Measurements from ENCODE around the gene TAS1R1. TPM values are rescaled to one million over a fixed set of nuclear protein-coding genes. Genes with fewer than 3 reads are reported as not detected.

The TAS1R1 gene
- total RNA-seq, 1 donor from 2014 or later, result not detected

DNA sequence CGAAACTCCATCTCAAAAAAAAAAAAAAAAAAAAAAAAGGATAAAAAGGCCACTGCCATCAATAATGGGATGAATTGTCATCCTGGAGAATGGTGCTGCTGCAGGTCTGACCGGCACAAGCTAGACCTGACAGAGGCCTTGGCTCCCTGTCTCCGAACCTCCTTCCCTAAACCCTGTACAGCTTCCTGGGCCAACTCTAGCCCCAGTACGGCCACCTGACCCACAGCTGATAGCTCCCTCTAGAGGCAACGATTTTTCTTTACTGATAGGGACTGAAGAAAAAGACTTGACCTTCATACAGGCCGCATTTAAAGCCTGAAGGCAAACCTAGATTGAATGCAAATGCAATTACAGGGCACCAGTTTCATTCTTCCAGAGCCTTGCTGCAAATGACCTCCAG is 31.5 kb upstream of the TAS1R1 start:
- no peak overlapping the region for H3K4me3 ChIP-seq (ENCODE audit: low read depth, low read length)
- no peaks in the 10 kb centered on the region for H3K27me3 ChIP-seq (ENCODE audit: control insufficient read depth, insufficient read depth, low read length)
- no peak for DNase-seq (ENCODE audit: low read depth)
- TF ChIP-seq, protein P1, sequence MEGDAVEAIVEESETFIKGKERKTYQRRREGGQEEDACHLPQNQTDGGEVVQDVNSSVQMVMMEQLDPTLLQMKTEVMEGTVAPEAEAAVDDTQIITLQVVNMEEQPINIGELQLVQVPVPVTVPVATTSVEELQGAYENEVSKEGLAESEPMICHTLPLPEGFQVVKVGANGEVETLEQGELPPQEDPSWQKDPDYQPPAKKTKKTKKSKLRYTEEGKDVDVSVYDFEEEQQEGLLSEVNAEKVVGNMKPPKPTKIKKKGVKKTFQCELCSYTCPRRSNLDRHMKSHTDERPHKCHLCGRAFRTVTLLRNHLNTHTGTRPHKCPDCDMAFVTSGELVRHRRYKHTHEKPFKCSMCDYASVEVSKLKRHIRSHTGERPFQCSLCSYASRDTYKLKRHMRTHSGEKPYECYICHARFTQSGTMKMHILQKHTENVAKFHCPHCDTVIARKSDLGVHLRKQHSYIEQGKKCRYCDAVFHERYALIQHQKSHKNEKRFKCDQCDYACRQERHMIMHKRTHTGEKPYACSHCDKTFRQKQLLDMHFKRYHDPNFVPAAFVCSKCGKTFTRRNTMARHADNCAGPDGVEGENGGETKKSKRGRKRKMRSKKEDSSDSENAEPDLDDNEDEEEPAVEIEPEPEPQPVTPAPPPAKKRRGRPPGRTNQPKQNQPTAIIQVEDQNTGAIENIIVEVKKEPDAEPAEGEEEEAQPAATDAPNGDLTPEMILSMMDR (IDR thresholded peaks at IDR 0.05; ENCODE audit: insufficient read depth, low read length, poor library complexity, severe bottlenecking), result peak; percentile 62
- H3K36me3 ChIP-seq (ENCODE audit: control insufficient read depth, insufficient read depth, low read length), result peaks cover 2% of the 10 kb centered on the region

DNA sequence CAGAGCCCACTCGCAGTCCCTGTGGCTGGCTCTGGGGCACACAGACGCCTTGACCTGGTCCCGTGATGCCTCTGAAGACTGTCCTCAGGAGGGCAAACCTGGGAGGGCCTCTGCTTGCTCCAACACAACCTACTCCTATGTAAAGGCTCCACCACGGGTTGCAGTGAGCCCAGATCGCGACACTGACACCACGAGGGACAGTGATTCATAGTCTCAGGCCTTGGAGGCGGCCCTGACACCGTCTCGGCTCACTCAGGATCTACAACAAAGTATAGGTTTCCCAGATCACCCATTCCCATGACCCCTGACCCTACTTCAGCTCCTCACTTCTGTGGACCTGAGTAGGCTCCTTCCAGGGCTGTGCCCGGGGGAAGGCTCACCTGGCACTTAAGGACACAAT is 28.8 kb upstream of the TAS1R1 start:
- no peaks in the 10 kb centered on the region for H3K27me3 ChIP-seq (ENCODE audit: control insufficient read depth, insufficient read depth, low read length)
- H3K36me3 ChIP-seq (ENCODE audit: control insufficient read depth, insufficient read depth, low read length), result peaks cover 2% of the 10 kb centered on the region
- no peak overlapping the region for H3K4me3 ChIP-seq (ENCODE audit: low read depth, low read length)
- DNase-seq (ENCODE audit: low read depth), result no peak
- TF ChIP-seq, protein P1 (IDR thresholded peaks at IDR 0.05; ENCODE audit: insufficient read depth, low read length, poor library complexity, severe bottlenecking), result no peak

DNA sequence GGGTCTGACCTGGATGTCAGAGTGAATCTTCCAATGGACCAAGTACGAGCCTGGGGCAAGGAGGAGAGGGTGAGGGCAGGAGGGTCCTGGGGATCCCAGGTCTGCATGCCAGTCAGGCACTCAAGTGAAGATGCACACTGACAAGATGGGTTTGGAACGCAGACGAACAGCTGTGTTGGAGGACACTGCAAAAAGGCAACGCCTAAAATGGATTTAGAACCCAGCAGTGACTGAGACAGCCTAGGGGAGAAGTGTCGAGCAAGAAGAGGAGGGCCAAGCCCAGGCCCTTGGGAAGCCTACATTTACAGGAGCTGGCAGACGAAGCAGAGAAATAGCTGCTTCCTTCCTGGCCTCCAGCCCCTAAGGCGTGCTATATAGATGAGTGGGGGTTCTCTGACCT is 26.6 kb upstream of the TAS1R1 start:
- TF ChIP-seq, protein P1 (IDR thresholded peaks at IDR 0.05; ENCODE audit: insufficient read depth, low read length, poor library complexity, severe bottlenecking), result no peak
- Histone ChIP-seq H3K4me3 (ENCODE audit: low read depth, low read length) (no peak overlapping the region), H3K27me3 (ENCODE audit: control insufficient read depth, insufficient read depth, low read length) (no peaks in the 10 kb centered on the region), H3K36me3 (ENCODE audit: control insufficient read depth, insufficient read depth, low read length) (peaks cover 4% of the 10 kb centered on the region)
- DNase-seq (ENCODE audit: low read depth), result no peak

DNA sequence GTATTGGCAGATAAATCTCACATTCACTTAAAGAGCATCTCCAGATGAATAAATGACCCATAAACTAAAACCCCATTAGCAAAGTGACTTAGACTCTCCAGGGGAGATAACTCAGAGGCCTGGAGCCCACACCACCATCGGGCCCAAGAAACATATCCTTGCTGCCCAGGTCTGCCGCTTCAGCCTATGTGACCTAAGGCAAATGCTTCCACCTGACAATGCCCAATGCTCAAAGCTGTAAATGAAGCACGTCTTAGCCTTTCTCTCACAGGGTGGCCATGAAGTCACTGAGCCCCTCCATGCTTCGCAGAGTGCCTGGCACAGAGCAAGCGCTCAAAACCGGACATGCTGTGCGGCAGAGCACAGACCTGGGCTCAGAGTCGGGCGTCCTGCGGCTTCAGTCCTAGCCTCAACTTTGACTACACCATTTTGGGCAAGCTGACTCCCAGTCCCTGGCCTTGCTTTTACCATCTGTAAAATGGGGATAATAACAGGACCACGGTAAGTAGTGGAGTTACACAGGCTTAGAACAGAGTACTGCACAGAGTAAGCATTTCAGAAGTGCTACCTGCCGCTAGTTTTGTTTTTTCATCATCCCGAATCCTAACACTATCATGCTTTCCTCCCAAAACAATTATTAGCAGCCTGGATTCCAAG is 24.5 kb upstream of the TAS1R1 start:
- no peaks in the 10 kb centered on the region for H3K27me3 ChIP-seq (ENCODE audit: control insufficient read depth, insufficient read depth, low read length)
- peaks cover 6% of the 10 kb centered on the region for H3K36me3 ChIP-seq (ENCODE audit: control insufficient read depth, insufficient read depth, low read length)
- H3K4me3 ChIP-seq (ENCODE audit: low read depth, low read length), result no peak overlapping the region
- TF ChIP-seq, protein P1 (IDR thresholded peaks at IDR 0.05; ENCODE audit: insufficient read depth, low read length, poor library complexity, severe bottlenecking), result no peak
- no peak for DNase-seq (ENCODE audit: low read depth)

DNA sequence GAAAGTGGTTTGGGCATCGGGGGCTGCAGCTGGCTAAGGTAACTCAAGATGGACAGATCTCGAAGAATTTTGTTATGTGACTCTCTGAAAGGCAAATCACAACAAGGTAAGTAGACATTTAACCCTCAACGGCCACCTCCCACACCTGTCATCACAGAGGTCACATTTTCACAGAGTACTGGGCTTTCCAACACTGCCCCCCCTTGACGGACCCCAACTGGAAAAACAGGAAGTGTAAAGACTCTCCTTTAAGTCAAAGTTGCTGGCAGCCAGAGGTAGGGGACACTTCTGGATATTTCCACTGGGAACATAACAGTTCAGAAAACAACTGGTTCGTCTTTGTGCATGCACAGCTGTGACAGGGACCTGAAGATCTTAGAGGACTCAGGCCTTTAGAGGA is 23.1 kb upstream of the TAS1R1 start:
- Histone ChIP-seq H3K36me3 (ENCODE audit: control insufficient read depth, insufficient read depth, low read length) (peaks cover 4% of the 10 kb centered on the region), H3K27me3 (ENCODE audit: control insufficient read depth, insufficient read depth, low read length) (no peaks in the 10 kb centered on the region)
- TF ChIP-seq, protein P1 (IDR thresholded peaks at IDR 0.05; ENCODE audit: insufficient read depth, low read length, poor library complexity, severe bottlenecking), result no peak

DNA sequence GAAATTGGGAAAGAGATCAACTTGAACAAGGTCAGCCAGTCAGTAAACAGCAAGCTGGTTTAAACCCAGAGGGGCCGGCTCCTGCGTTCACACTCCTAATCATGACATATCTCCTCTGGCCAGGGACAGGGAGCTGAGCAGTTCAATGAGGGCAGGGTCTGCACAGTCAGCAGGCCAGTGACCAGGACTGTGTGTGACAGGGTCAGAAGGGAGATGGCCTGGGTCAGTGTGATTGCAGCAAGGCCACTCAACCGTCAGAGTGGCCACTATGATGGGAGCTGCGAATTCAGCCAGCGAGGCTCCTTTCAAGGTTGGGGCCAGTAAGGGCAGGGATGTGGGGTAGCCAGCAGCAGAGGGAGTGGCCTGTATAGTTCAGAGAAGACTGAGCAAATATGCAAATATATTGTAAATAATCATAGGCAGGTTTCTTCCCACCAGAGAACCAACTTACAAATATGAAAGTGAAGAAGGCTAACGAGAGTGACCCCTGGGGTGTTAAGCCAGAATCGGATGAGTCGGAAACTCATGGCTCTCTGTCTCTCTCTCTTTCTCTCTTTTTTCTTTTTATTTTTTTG is 20.8 kb upstream of the TAS1R1 start:
- Histone ChIP-seq H3K4me3 (ENCODE audit: low read depth, low read length) (no peak overlapping the region), H3K36me3 (ENCODE audit: control insufficient read depth, insufficient read depth, low read length) (peaks cover 4% of the 10 kb centered on the region), H3K27me3 (ENCODE audit: control insufficient read depth, insufficient read depth, low read length) (no peaks in the 10 kb centered on the region)
- DNase-seq (ENCODE audit: low read depth), result no peak
- TF ChIP-seq, protein P1 (IDR thresholded peaks at IDR 0.05; ENCODE audit: insufficient read depth, low read length, poor library complexity, severe bottlenecking), result no peak

More for the DNA sequence above, 23.1 kb upstream of the TAS1R1 start:
- no peak for DNase-seq (ENCODE audit: low read depth)
- no peak overlapping the region for H3K4me3 ChIP-seq (ENCODE audit: low read depth, low read length)

All from kidney epithelial cell (primary cell).